DOHH2 (cell line): ENCODE data around the gene CACNA2D3.

Experiments used
- H3F3A ChIP-seq: fragments of 200-600 bp; sonication (generic), shearing (Covaris generic); 2 replicates; pipeline ENCODE4 v1.6.0; 2016; ENCODE audit warnings: antibody characterized with exemption, mild to moderate bottlenecking; ENCODE audit not compliant: control insufficient read depth, insufficient read depth
- H3K27ac ChIP-seq: fragments of 200-600 bp; sonication (generic); 2 replicates; pipeline ENCODE4 v1.5.1; 2014; ENCODE audit warnings: low read depth, mild to moderate bottlenecking, low read length, moderate library complexity
- H3K27me3 ChIP-seq: fragments of 200-600 bp; sonication (generic); 2 replicates; pipeline ENCODE4 v1.6.1; 2014; ENCODE audit warnings: mild to moderate bottlenecking, low read length, mixed read lengths; ENCODE audit not compliant: control insufficient read depth
- H3K36me3 ChIP-seq: fragments of 200-600 bp; sonication (generic); 2 replicates; pipeline ENCODE4 v1.6.1; 2014; ENCODE audit warnings: mild to moderate bottlenecking, low read length, moderate library complexity, mixed read lengths; ENCODE audit not compliant: control insufficient read depth
- H3K4me1 ChIP-seq: fragments of 200-600 bp; sonication (generic); 2 replicates; pipeline ENCODE4 v1.6.1; 2014; ENCODE audit warnings: mild to moderate bottlenecking, low read length, mixed read lengths; ENCODE audit not compliant: control insufficient read depth
- H3K4me2 ChIP-seq: fragments of 200-600 bp; sonication (generic); 2 replicates; pipeline ENCODE4 v1.6.0; 2014; ENCODE audit warnings: mild to moderate bottlenecking, low read length, moderate library complexity
- H3K4me3 ChIP-seq: fragments of 200-600 bp; sonication (generic); 2 replicates; pipeline ENCODE4 v1.5.1; 2014; ENCODE audit warnings: mild to moderate bottlenecking, low read length, mixed read lengths
- H3K79me2 ChIP-seq: fragments of 200-600 bp; sonication (generic); 2 replicates; pipeline ENCODE4 v1.6.1; 2014; ENCODE audit warnings: mild to moderate bottlenecking, low read length, mixed read lengths; ENCODE audit not compliant: control insufficient read depth
- H3K9me2 ChIP-seq: fragments of 200-600 bp; sonication (generic); replicated peaks from 2 replicates; pipeline ENCODE4 v1.6.1; 2014; ENCODE audit warnings: mild to moderate bottlenecking, low read length, mixed read lengths; ENCODE audit not compliant: control insufficient read depth
- H3K9me3 ChIP-seq: fragments of 200-600 bp; sonication (generic); 2 replicates; pipeline ENCODE4 v1.6.1; 2014; ENCODE audit warnings: antibody characterized with exemption, low read length, mixed read lengths; ENCODE audit not compliant: control insufficient read depth, insufficient read depth
- H4K20me1 ChIP-seq: fragments of 200-600 bp; sonication (generic); 2 replicates; pipeline ENCODE4 v1.6.0; 2014; ENCODE audit warnings: low read depth, mild to moderate bottlenecking, antibody characterized with exemption, low read length, moderate library complexity; ENCODE audit not compliant: control insufficient read depth, insufficient read depth
- EZH2phosphoT487 ChIP-seq: fragments of 200-600 bp; sonication (generic); IDR thresholded peaks from 2 replicates; pipeline ENCODE4 v1.6.1; 2017; ENCODE audit warnings: borderline replicate concordance, mild to moderate bottlenecking, antibody characterized with exemption, low read length, moderate library complexity, mixed read lengths
- TF ChIP-seq, protein P1 (sequence below): fragments of 200-600 bp; sonication (generic); IDR thresholded peaks from one replicate; pipeline ENCODE4 v1.5.1; 2014; ENCODE audit warnings: antibody characterized with exemption, mild to moderate bottlenecking, low read depth, low read length; ENCODE audit not compliant: poor library complexity, severe bottlenecking

The CACNA2D3 gene

GRCh38 chr3:54171951-54172350 lies 49.6 kb downstream of the CACNA2D3 start:
- Histone ChIP-seq H3K9me2 (no peaks in the 10 kb centered on the region), H3K9me3 (no peaks in the 10 kb centered on the region), H3K4me3 (no peak overlapping the region), H3K4me2 (no peak overlapping the region), H3F3A (no peaks in the 10 kb centered on the region), H3K27me3 (no peaks in the 10 kb centered on the region), H3K36me3 (no peaks in the 10 kb centered on the region), H3K27ac (no peak overlapping the region), H3K4me1 (no peaks in the 10 kb centered on the region), H3K79me2 (no peaks in the 10 kb centered on the region), H4K20me1 (no peaks in the 10 kb centered on the region)
- TF ChIP-seq, protein P1, sequence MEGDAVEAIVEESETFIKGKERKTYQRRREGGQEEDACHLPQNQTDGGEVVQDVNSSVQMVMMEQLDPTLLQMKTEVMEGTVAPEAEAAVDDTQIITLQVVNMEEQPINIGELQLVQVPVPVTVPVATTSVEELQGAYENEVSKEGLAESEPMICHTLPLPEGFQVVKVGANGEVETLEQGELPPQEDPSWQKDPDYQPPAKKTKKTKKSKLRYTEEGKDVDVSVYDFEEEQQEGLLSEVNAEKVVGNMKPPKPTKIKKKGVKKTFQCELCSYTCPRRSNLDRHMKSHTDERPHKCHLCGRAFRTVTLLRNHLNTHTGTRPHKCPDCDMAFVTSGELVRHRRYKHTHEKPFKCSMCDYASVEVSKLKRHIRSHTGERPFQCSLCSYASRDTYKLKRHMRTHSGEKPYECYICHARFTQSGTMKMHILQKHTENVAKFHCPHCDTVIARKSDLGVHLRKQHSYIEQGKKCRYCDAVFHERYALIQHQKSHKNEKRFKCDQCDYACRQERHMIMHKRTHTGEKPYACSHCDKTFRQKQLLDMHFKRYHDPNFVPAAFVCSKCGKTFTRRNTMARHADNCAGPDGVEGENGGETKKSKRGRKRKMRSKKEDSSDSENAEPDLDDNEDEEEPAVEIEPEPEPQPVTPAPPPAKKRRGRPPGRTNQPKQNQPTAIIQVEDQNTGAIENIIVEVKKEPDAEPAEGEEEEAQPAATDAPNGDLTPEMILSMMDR, result no peak
- no peak for TF ChIP-seq EZH2phosphoT487

DNA sequence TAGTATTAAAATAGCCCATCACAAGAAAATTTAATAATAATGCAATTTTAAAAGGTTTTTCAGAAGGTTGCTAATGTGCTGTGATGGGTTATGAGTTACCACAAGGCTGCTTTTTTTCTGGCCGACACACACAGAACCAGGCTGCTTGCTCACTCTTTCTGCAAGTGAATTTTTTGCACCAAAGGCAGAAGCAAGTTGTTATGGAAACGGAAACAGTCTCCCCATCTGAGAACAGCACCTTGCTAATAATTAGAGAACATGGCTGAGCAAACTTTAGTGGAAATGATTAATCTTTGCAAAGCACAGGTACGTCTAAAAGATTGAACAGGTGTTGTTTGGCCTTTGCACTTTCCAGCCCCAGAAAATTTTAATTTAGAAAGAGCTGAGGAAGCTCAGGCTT lies 51.0 kb downstream of the CACNA2D3 start:
- H3K9me3 ChIP-seq, result no peaks in the 10 kb centered on the region
- no peaks in the 10 kb centered on the region for H3K4me1 ChIP-seq
- no peak overlapping the region for H3K27ac ChIP-seq
- H3F3A ChIP-seq, result no peaks in the 10 kb centered on the region
- TF ChIP-seq, protein P1, result no peak
- no peak for TF ChIP-seq EZH2phosphoT487
- H3K4me2 ChIP-seq, result no peak overlapping the region
- no peak overlapping the region for H3K4me3 ChIP-seq
- no peaks in the 10 kb centered on the region for H4K20me1 ChIP-seq
- H3K27me3 ChIP-seq, result no peaks in the 10 kb centered on the region
- H3K79me2 ChIP-seq, result no peaks in the 10 kb centered on the region
- H3K9me2 ChIP-seq, result no peaks in the 10 kb centered on the region
- no peaks in the 10 kb centered on the region for H3K36me3 ChIP-seq

DNA sequence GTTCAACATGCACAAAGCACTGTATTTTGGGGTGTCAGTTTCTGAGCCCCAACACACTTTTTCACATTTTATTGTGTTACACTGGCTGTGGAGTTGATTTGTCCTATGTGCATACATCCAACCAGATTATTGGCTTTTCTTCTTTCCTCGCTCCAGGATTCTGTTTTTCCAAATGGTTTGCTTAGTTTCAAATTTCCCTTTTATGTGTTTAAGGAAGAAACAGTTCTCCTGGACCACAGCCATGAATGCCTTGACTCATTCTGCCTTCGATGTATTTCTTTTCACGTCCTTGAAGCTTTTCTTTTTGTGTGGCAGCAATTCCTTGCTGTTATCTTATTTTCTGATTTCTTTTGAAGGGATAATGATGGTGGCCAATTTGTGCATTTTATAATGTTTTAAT lies 53.8 kb downstream of the CACNA2D3 start:
- Histone ChIP-seq H3K9me2 (no peaks in the 10 kb centered on the region), H3K27ac (no peak overlapping the region), H4K20me1 (no peaks in the 10 kb centered on the region), H3F3A (no peaks in the 10 kb centered on the region), H3K79me2 (no peaks in the 10 kb centered on the region), H3K4me1 (no peaks in the 10 kb centered on the region), H3K9me3 (no peaks in the 10 kb centered on the region), H3K36me3 (no peaks in the 10 kb centered on the region), H3K4me2 (no peak overlapping the region), H3K27me3 (no peaks in the 10 kb centered on the region), H3K4me3 (no peak overlapping the region)
- no peak for TF ChIP-seq EZH2phosphoT487
- TF ChIP-seq, protein P1, result no peak

GRCh38 chr3:54177816-54178215 lies 55.5 kb downstream of the CACNA2D3 start:
- Histone ChIP-seq H3K4me3 (no peak overlapping the region), H3K9me2 (no peaks in the 10 kb centered on the region), H3K79me2 (no peaks in the 10 kb centered on the region), H3K4me2 (no peak overlapping the region), H3K27me3 (no peaks in the 10 kb centered on the region), H3K27ac (no peak overlapping the region), H3F3A (no peaks in the 10 kb centered on the region), H4K20me1 (no peaks in the 10 kb centered on the region), H3K36me3 (no peaks in the 10 kb centered on the region), H3K4me1 (no peaks in the 10 kb centered on the region), H3K9me3 (no peaks in the 10 kb centered on the region)
- TF ChIP-seq, protein P1, result no peak
- no peak for TF ChIP-seq EZH2phosphoT487
